22Rv1 (cell line): Measurements from ENCODE around the gene NSUN2.

Source experiments
- H3K27ac ChIP-seq: fragments of 450-650 bp; 2 replicates; pipeline ENCODE4 v1.5.1; 2017
- ZFX ChIP-seq: fragments of 450-650 bp; IDR thresholded peaks from 2 replicates; pipeline ENCODE4 v1.6.1; 2017; ENCODE audit warnings: antibody characterized with exemption, borderline replicate concordance
- TF ChIP-seq, protein P1 (sequence below): fragments of 450-650 bp; IDR thresholded peaks from 2 replicates; pipeline ENCODE4 v1.5.1; 2017; ENCODE audit warnings: mild to moderate bottlenecking

Gene NSUN2

GRCh38 chr5:6634306-6634705 is 1.5 kb upstream of the NSUN2 start:
- peak overlapping the region; percentile 85 for H3K27ac ChIP-seq

GRCh38 chr5:6633469-6634245 is 813 bp upstream of the NSUN2 start:
- peak overlapping the region; percentile 85 for H3K27ac ChIP-seq
- TF ChIP-seq ZFX = no peak
- TF ChIP-seq, protein P1, sequence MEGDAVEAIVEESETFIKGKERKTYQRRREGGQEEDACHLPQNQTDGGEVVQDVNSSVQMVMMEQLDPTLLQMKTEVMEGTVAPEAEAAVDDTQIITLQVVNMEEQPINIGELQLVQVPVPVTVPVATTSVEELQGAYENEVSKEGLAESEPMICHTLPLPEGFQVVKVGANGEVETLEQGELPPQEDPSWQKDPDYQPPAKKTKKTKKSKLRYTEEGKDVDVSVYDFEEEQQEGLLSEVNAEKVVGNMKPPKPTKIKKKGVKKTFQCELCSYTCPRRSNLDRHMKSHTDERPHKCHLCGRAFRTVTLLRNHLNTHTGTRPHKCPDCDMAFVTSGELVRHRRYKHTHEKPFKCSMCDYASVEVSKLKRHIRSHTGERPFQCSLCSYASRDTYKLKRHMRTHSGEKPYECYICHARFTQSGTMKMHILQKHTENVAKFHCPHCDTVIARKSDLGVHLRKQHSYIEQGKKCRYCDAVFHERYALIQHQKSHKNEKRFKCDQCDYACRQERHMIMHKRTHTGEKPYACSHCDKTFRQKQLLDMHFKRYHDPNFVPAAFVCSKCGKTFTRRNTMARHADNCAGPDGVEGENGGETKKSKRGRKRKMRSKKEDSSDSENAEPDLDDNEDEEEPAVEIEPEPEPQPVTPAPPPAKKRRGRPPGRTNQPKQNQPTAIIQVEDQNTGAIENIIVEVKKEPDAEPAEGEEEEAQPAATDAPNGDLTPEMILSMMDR = no peak

More at GRCh38 chr5:6634306-6634705, 1.5 kb upstream of the NSUN2 start:
- TF ChIP-seq, protein P1 = no peak
- no peak for TF ChIP-seq ZFX

DNA sequence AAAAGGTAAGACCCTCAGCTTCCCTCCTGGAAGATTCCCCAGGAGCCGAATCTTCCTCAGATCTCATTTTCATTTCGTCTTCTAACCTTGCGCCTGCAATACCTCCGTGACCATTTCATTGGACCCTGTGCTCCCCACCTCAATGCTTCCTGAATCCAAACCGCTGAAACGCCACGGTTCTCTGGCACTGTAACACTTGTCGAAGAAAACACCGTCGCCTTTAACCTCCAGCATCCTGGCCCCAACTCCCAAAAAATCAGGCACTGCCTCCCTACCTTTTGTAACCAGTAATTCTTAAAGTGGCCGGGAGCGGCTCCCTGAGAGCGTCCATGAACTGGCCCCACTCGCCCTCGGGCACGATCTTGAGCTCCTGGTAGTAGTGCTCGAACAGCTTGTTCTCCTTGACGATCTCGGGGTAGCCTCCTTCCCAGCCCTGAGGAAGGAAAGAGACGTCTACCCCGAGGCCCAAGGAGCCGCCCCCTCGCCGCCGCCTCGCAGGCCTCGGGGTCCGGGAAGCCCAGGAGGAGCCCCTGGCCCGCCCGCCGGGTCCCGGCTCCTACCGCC is 438 bp downstream of the NSUN2 start:
- TF ChIP-seq, protein P1 = no peak
- no peak for TF ChIP-seq ZFX
- peak overlapping the region; percentile 85 for H3K27ac ChIP-seq

GRCh38 chr5:6631441-6631840 is 1.4 kb downstream of the NSUN2 start:
- no peak overlapping the region for H3K27ac ChIP-seq
- TF ChIP-seq, protein P1 = no peak
- TF ChIP-seq ZFX = no peak

DNA sequence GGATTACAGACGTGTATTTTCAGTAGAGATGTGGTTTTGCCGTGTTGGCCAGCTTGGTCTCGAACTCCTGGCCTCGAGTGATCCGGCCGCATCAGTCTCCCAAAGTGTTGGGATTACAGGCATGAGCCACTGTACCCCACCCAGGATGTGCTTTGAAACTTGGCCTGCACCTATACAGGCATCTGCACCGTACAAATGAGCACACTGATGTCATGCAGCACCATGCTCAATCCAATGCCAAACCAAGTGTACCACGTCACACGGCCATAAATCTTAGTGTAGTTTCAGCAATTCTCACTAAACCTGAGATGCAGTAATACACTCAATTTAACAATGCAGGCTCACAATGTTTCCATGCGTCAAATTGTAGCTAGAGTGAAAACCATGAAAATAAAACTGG is 6.3 kb downstream of the NSUN2 start:
- no peak for TF ChIP-seq ZFX
- TF ChIP-seq, protein P1 = no peak
- H3K27ac ChIP-seq = no peak overlapping the region

DNA sequence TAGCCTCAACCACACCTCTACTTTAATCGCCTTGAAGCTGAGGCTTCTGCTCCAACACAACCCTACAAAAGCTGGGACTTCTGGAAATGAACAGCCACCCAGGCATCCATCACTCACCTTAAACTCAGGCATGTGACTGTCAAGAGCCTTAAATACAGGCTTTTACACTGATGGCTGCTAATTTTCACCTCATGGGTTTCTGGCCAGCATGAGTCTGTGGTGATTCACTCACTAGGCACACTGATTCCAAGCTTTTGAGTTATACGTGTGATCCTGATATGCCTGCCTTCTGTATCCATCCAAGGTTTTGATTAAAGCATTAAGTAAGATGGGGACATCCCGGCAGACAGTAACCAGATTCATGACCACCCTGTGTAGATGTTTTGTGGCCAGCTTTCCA is 8.9 kb downstream of the NSUN2 start:
- H3K27ac ChIP-seq = no peak overlapping the region
- TF ChIP-seq, protein P1 = no peak
- TF ChIP-seq ZFX = no peak

GRCh38 chr5:6623228-6623627 is 9.6 kb downstream of the NSUN2 start:
- TF ChIP-seq, protein P1 = no peak
- no peak for TF ChIP-seq ZFX
- H3K27ac ChIP-seq = no peak overlapping the region
